Measurements from ENCODE around the gene C6orf47.

The C6orf47 gene

GRCh38 chr6:31661262-31662123 is 915 bp upstream of the C6orf47 start:
- DNase-seq (ENCODE audit: low read depth) = no peak

- peak; percentile 32 for DNase-seq (ENCODE audit: low read depth)
Observed at GRCh38 chr6:31659649-31660380, 763 bp downstream of the C6orf47 start.

- no peak for DNase-seq (ENCODE audit: low read depth)
Observed at GRCh38 chr6:31658983-31659648, 1.5 kb downstream of the C6orf47 start.

GRCh38 chr6:31658158-31658688 is 2.4 kb downstream of the C6orf47 start:
- no peak for DNase-seq (ENCODE audit: low read depth)

GRCh38 chr6:31657406-31658157 is 3.0 kb downstream of the C6orf47 start:
- no peak for DNase-seq (ENCODE audit: low read depth)

- DNase-seq (ENCODE audit: low read depth) = no peak
Observed at GRCh38 chr6:31655349-31656237, 5.0 kb downstream of the C6orf47 start, which contains the start of gene APOM. Gene APOM (plus strand): TSS chr6:31655894. CDS start chr6:31655967, 73 bp downstream.

GRCh38 chr6:31654574-31655348 is 5.8 kb downstream of the C6orf47 start:
- no peak for DNase-seq (ENCODE audit: low read depth)

- no peak for DNase-seq (ENCODE audit: low read depth)
Observed at GRCh38 chr6:31652925-31653724, 7.5 kb downstream of the C6orf47 start.

- DNase-seq (ENCODE audit: low read depth) = peak; percentile 77
Observed at GRCh38 chr6:31651602-31652191, 8.9 kb downstream of the C6orf47 start.

GRCh38 chr6:31645325-31645724 is 15.3 kb downstream of the C6orf47 start:
- no peak for DNase-seq (ENCODE audit: low read depth)

GRCh38 chr6:31643818-31644454 is 16.6 kb downstream of the C6orf47 start:
- no peak for DNase-seq (ENCODE audit: low read depth)

GRCh38 chr6:31642798-31643570 is 17.6 kb downstream of the C6orf47 start:
- DNase-seq (ENCODE audit: low read depth) = no peak

- no peak for DNase-seq (ENCODE audit: low read depth)
Observed at GRCh38 chr6:31641370-31641769, 19.2 kb downstream of the C6orf47 start.

- no peak for DNase-seq (ENCODE audit: low read depth)
Observed at GRCh38 chr6:31640612-31641011, 20.0 kb downstream of the C6orf47 start.

GRCh38 chr6:31639449-31639861 is 21.1 kb downstream of the C6orf47 start:
- no peak for DNase-seq (ENCODE audit: low read depth)

GRCh38 chr6:31639043-31639442 is 21.5 kb downstream of the C6orf47 start:
- DNase-seq (ENCODE audit: low read depth) = no peak
